PC-9 (cell line): ENCODE results near the gene NAE1. TPM values are rescaled to one million over a fixed set of nuclear protein-coding genes. Genes with fewer than 3 reads are reported as not detected.

ENCODE experiments used
- BruUV-seq: library from RNA; stranded (reverse); fragments of 400-500 nt; replicated peaks from 2 replicates; lab custom pipeline; 2021; lab: Mats Ljungman, UMichigan
- CTCF ChIA-PET: fragments of 300-600 bp; sonication (Branson Sonifier 250); formaldehyde crosslinking; loops from one replicate; lab custom pipeline; 2022; ENCODE audit warnings: antibody characterized with exemption; lab: Charles Lee
- POLR2A ChIA-PET: fragments of 300-600 bp; sonication (Branson Sonifier 250); formaldehyde crosslinking; loops from one replicate; lab custom pipeline; 2022; ENCODE audit warnings: antibody characterized with exemption; ENCODE audit not compliant: unreplicated experiment; lab: Charles Lee
- DNase-seq, 2 experiments: peaks; one replicate each; pipeline versions ENCODE4 v3.0.0 to v3.0.0-alpha.2; 2015 to 2022; ENCODE audit warnings: mixed read lengths in 1 of 2
- H2AFZ ChIP-seq: fragments of 200-600 bp; sonication (generic); 2 replicates; pipeline ENCODE4 v1.8.1; 2017; ENCODE audit warnings: antibody characterized with exemption
- H3F3A ChIP-seq: fragments of 200-600 bp; sonication (generic); 2 replicates; pipeline ENCODE4 v1.8.1; 2017; ENCODE audit warnings: antibody characterized with exemption, mild to moderate bottlenecking, low read depth; ENCODE audit not compliant: insufficient read depth
- H3K27ac ChIP-seq: fragments of 200-600 bp; sonication (generic); 2 replicates; pipeline ENCODE4 v1.6.1; 2016; ENCODE audit warnings: mixed run types
- H3K27me3 ChIP-seq: fragments of 200-600 bp; sonication (generic); 2 replicates; pipeline ENCODE4 v1.6.1; 2016; ENCODE audit warnings: low read depth, mixed run types; ENCODE audit not compliant: insufficient read depth
- H3K36me3 ChIP-seq: fragments of 200-600 bp; sonication (generic); 2 replicates; pipeline ENCODE4 v1.6.1; 2016; ENCODE audit warnings: low read depth, mixed run types
- H3K4me1 ChIP-seq: fragments of 200-600 bp; sonication (generic); replicated peaks from 2 replicates; pipeline ENCODE4 v1.6.1; 2016; ENCODE audit warnings: mixed run types; ENCODE audit not compliant: insufficient read depth
- H3K4me2 ChIP-seq: fragments of 200-600 bp; sonication (generic); 2 replicates; pipeline ENCODE4 v1.6.1; 2017; ENCODE audit warnings: mixed run types
- H3K4me3 ChIP-seq: fragments of 200-600 bp; sonication (generic); 2 replicates; pipeline ENCODE4 v1.6.1; 2016; ENCODE audit warnings: mixed run types
- H3K79me2 ChIP-seq: fragments of 200-600 bp; sonication (generic); 2 replicates; pipeline ENCODE4 v1.6.1; 2017; ENCODE audit warnings: low read depth, mixed run types
- H3K9me2 ChIP-seq: fragments of 200-600 bp; sonication (generic); 2 replicates; pipeline ENCODE4 v1.8.1; 2017; ENCODE audit warnings: mild to moderate bottlenecking; ENCODE audit not compliant: insufficient read depth
- H3K9me3 ChIP-seq: fragments of 200-600 bp; sonication (generic); 2 replicates; pipeline ENCODE4 v1.8.1; 2016; ENCODE audit warnings: low read depth; ENCODE audit not compliant: insufficient read depth
- H4K20me1 ChIP-seq: fragments of 200-600 bp; sonication (generic); 2 replicates; pipeline ENCODE4 v1.8.1; 2017; ENCODE audit not compliant: insufficient read depth
- CTCF ChIP-seq: fragments of 200-600 bp; sonication (generic); conservative IDR thresholded peaks from 2 replicates; pipeline ENCODE4 v1.6.1; 2017; ENCODE audit warnings: mixed run types, antibody characterized with exemption, mild to moderate bottlenecking, moderate library complexity
- EZH2 ChIP-seq: fragments of 200-600 bp; sonication (generic); IDR thresholded peaks from 2 replicates; pipeline ENCODE4 v1.8.0; 2017; ENCODE audit warnings: antibody characterized with exemption, low read depth
- intact Hi-C: fragments of 100-400 bp; cut with micrococcal nuclease; formaldehyde crosslinking; loops from one replicate; pipeline ENCODE4 v1.10.0; 2022; ENCODE audit not compliant: unreplicated experiment
- total RNA-seq: library from RNA; stranded (reverse); gene quantifications from 2 replicates; pipeline ENCODE4 v1.2.3, GENCODE V29; 2021

The NAE1 gene
- total RNA-seq, 1 experiment from 2014 or later, result 72.7 TPM

DNA sequence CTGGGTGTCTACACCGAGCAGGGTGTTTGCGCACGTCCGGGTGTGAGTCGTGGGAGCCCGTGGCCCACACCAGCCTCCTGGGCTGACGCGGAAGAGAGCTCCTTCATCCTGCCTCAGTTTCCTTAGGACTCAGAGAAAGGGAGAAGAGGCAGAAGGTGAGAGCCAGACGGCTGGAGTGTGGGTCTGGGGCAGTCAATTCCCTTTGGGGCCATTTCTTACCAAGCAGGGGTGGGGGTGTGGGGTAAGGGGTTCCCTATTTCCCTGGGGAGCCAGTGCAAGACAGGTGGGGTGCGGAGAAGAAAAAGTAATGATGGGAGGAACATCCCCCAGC, 14.3 kb upstream of the NAE1 start:
- H2AFZ ChIP-seq, result no peak overlapping the region
- H3K27ac ChIP-seq, result no peak overlapping the region
- no peak overlapping the region for H3K4me2 ChIP-seq
- ChIA-PET POLR2A (no interaction called here), CTCF (interaction anchor here (2.2 kb wide), 1 partner anchor 14 kb away, joined by 7 read pairs; the partner anchor contains the start of gene NAE1)
- no TSS peak for BruUV-seq
- H3K9me3 ChIP-seq, result no peaks in the 10 kb centered on the region
- no peaks in the 10 kb centered on the region for H3K27me3 ChIP-seq
- no peaks in the 10 kb centered on the region for H3K9me2 ChIP-seq
- intact Hi-C loops, result no loop called here
- TF ChIP-seq CTCF (no peak), EZH2 (no peak)
- no peak for DNase-seq
- no peaks in the 10 kb centered on the region for H3K79me2 ChIP-seq
- H3K4me3 ChIP-seq, result no peak overlapping the region
- H4K20me1 ChIP-seq, result no peaks in the 10 kb centered on the region
- 0 out of 2 replicates have a peak, but pooled peaks cover 6% of the 10 kb centered on the region for H3K4me1 ChIP-seq
- H3F3A ChIP-seq, result no peaks in the 10 kb centered on the region
- no peaks in the 10 kb centered on the region for H3K36me3 ChIP-seq

- H3K36me3 ChIP-seq, result no peaks in the 10 kb centered on the region
- H3K9me2 ChIP-seq, result no peaks in the 10 kb centered on the region
- CTCF ChIA-PET, result interaction anchor here (2.2 kb wide), 1 partner anchor 14 kb away, joined by 7 read pairs; the partner anchor contains the start of gene NAE1
- no peaks in the 10 kb centered on the region for H3K27me3 ChIP-seq
- POLR2A ChIA-PET, result no interaction called here
- no peak within 1 kb of the TSS for H3K27ac ChIP-seq
- no peak for DNase-seq
- H3K79me2 ChIP-seq, result no peaks in the 10 kb centered on the region
- TF ChIP-seq EZH2 (no peak), CTCF (no peak)
- no peak within 1 kb of the TSS for H2AFZ ChIP-seq
- 0 out of 2 replicates have a peak, but pooled peaks cover 6% of the 10 kb centered on the region for H3K4me1 ChIP-seq
- no peak within 1 kb of the TSS for H3K4me2 ChIP-seq
- no peaks in the 10 kb centered on the region for H3K9me3 ChIP-seq
- no peak within 1 kb of the TSS for H3K4me3 ChIP-seq
- H3F3A ChIP-seq, result no peaks in the 10 kb centered on the region
- BruUV-seq, result no TSS peak
- intact Hi-C loops, result no loop called here
- no peaks in the 10 kb centered on the region for H4K20me1 ChIP-seq
Observed at GRCh38 chr16:66844342-66845079, 13.7 kb upstream of the NAE1 start, which contains the start of gene CA7. Gene CA7 (plus strand): TSS chr16:66844414. CDS start chr16:66844488, 74 bp downstream.

DNA sequence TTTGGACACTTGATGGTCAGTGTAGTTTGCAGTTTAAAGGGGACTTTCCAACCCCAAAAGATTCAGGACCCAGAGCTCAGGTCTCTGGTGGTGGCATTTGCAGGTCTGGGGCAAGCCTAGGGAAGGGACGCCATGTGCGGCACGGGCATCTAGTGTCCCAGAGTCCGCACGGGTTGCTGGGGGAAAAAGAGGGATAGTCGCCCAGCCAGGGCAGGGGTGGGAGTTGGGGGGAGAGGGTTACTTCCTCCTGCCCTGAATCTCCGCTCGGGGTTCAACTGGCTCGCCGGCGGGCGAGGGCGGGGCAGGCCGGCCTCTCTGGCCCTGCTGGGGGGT, 13.2 kb upstream of the NAE1 start:
- POLR2A ChIA-PET, result no interaction called here
- TF ChIP-seq EZH2, result no peak
- TF ChIP-seq CTCF, result no peak
- Histone ChIP-seq H3K36me3 (no peaks in the 10 kb centered on the region), H3K27me3 (no peaks in the 10 kb centered on the region), H3K4me2 (no peak overlapping the region), H3F3A (no peaks in the 10 kb centered on the region), H3K27ac (no peak overlapping the region), H3K9me3 (no peaks in the 10 kb centered on the region), H3K4me1 (0 out of 2 replicates have a peak, but pooled peaks cover 6% of the 10 kb centered on the region), H4K20me1 (no peaks in the 10 kb centered on the region), H3K79me2 (no peaks in the 10 kb centered on the region), H3K9me2 (no peaks in the 10 kb centered on the region), H3K4me3 (no peak overlapping the region), H2AFZ (no peak overlapping the region)
- CTCF ChIA-PET, result interaction anchor here (2.2 kb wide), 1 partner anchor 13 kb away, joined by 7 read pairs; the partner anchor contains the start of gene NAE1
- DNase-seq, result no peak
- no TSS peak for BruUV-seq
- intact Hi-C loops, result no loop called here
